ENCODE results near the gene CFAP77. TPM values are rescaled to one million over a fixed set of nuclear protein-coding genes. Genes with fewer than 3 reads are reported as not detected.

Gene CFAP77
- total and polyA plus RNA-seq, 2 of the 8 experiments (the other 6 are each of a cell fraction or from before 2014, with no cell fraction given), result 0.63 to 0.97 TPM

GRCh38 chr9:132482196-132482813 is 72.3 kb downstream of the CFAP77 start (continued):
- TF ChIP-seq CHD7 (IDR thresholded peaks at IDR 0.05; ENCODE audit: insufficient replicate concordance, low read length), result no peak
- TF ChIP-seq SIN3A (conservative IDR thresholded peaks at IDR 0.05 in 1 of 2, IDR thresholded peaks at IDR 0.05 in 1 of 2; ENCODE audit: low read depth in 1 of 2, low read length in 2 of 2), result no peak
- no peak for TF ChIP-seq HDAC2 (IDR thresholded peaks at IDR 0.05; ENCODE audit: borderline replicate concordance in 1 of 2, low read depth in 2 of 2, low read length in 2 of 2)

All from H1 (cell line).